Measurements from ENCODE around the gene TMEM184B. TPM values are rescaled to one million over a fixed set of nuclear protein-coding genes. Genes with fewer than 3 reads are reported as not detected.

TMEM184B gene
- total RNA-seq, 1 donor from 2014 or later = 81.0 TPM

DNA sequence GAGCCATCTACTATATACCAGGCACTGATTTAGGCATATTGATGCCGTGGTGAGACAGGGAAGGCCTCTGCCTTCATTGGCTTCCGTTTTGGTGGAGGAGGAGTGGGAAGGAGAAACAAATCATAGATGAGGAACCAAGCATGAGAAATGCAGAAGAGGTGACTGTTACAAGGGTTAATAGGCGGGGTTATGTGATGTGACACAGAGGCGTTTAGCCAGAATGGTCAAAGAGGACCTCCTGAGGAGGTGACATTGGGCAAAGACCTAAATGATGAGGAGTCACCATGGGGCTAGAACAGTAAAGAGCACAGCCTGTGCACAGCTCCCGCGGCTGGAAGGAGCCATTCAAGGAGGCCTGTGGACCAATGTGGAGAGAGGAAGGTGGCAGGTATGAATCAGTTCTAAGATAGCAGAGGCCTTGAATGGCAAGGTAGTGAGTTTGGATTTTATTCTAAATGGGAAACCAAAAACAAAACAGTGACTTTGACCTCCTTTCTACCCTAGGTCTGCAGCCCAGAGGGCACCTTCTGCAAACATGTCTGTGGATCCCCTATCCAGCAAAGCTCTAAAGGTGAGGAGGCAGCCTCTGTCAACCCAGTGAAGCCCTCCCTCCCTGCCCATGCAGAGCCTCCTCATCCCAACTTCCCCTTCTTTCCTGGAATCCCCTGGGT, 59.4 kb downstream of the TMEM184B start:
- peak overlapping the region; percentile 75 for H3K4me3 Mint-ChIP-seq (ENCODE audit: unreplicated experiment)
- peaks cover 15% of the 10 kb centered on the region for H3K4me1 Mint-ChIP-seq (ENCODE audit: low read depth, unreplicated experiment)
- H3K27me3 Mint-ChIP-seq (ENCODE audit: unreplicated experiment) = peaks cover 10% of the 10 kb centered on the region
- H3K36me3 Mint-ChIP-seq (ENCODE audit: unreplicated experiment) = peaks cover 4% of the 10 kb centered on the region
- no peak for DNase-seq
- no peak overlapping the region for H3K27ac Mint-ChIP-seq (ENCODE audit: unreplicated experiment)
- TF ChIP-seq, protein P1, sequence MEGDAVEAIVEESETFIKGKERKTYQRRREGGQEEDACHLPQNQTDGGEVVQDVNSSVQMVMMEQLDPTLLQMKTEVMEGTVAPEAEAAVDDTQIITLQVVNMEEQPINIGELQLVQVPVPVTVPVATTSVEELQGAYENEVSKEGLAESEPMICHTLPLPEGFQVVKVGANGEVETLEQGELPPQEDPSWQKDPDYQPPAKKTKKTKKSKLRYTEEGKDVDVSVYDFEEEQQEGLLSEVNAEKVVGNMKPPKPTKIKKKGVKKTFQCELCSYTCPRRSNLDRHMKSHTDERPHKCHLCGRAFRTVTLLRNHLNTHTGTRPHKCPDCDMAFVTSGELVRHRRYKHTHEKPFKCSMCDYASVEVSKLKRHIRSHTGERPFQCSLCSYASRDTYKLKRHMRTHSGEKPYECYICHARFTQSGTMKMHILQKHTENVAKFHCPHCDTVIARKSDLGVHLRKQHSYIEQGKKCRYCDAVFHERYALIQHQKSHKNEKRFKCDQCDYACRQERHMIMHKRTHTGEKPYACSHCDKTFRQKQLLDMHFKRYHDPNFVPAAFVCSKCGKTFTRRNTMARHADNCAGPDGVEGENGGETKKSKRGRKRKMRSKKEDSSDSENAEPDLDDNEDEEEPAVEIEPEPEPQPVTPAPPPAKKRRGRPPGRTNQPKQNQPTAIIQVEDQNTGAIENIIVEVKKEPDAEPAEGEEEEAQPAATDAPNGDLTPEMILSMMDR (IDR thresholded peaks at IDR 0.05; ENCODE audit: partially characterized antibody, unreplicated experiment) = no peak
- peaks cover 15% of the 10 kb centered on the region for H3K9me3 Mint-ChIP-seq (ENCODE audit: unreplicated experiment)

GRCh38 chr22:38212442-38212841, 60.4 kb downstream of the TMEM184B start:
- TF ChIP-seq, protein P1 (IDR thresholded peaks at IDR 0.05; ENCODE audit: partially characterized antibody, unreplicated experiment) = no peak
- Mint-ChIP-seq H3K36me3 (ENCODE audit: unreplicated experiment) (peaks cover 4% of the 10 kb centered on the region), H3K27me3 (ENCODE audit: unreplicated experiment) (peaks cover 10% of the 10 kb centered on the region), H3K4me3 (ENCODE audit: unreplicated experiment) (peak overlapping the region; percentile 38), H3K27ac (ENCODE audit: unreplicated experiment) (no peak overlapping the region), H3K4me1 (ENCODE audit: low read depth, unreplicated experiment) (peaks cover 9% of the 10 kb centered on the region), H3K9me3 (ENCODE audit: unreplicated experiment) (peaks cover 15% of the 10 kb centered on the region)
- DNase-seq = no peak

DNA sequence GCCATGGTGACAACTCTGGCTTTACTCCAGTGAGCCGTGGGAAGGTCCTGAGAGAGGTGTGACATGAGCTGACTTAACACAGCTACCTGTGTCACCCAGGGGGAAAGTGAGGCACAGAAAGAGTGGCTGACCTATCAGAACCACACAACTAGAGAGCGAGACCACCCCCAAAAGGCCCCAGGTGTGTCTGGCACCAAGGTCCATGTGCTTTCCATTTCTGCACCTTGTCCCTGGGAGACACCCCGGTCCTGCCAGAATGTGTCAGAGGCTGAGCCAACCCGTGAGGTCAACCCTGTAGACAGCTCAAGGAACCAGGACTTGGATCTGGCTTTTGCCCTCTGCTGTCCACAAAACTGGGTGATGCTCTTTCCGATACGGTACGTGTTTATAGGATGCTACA, 61.3 kb downstream of the TMEM184B start:
- H3K36me3 Mint-ChIP-seq (ENCODE audit: unreplicated experiment) = peaks cover 4% of the 10 kb centered on the region
- H3K27me3 Mint-ChIP-seq (ENCODE audit: unreplicated experiment) = peaks cover 10% of the 10 kb centered on the region
- DNase-seq = no peak
- TF ChIP-seq, protein P1 (IDR thresholded peaks at IDR 0.05; ENCODE audit: partially characterized antibody, unreplicated experiment) = no peak
- peaks cover 9% of the 10 kb centered on the region for H3K4me1 Mint-ChIP-seq (ENCODE audit: low read depth, unreplicated experiment)
- H3K4me3 Mint-ChIP-seq (ENCODE audit: unreplicated experiment) = no peak overlapping the region
- H3K27ac Mint-ChIP-seq (ENCODE audit: unreplicated experiment) = no peak overlapping the region
- peaks cover 14% of the 10 kb centered on the region for H3K9me3 Mint-ChIP-seq (ENCODE audit: unreplicated experiment)

- no peak for DNase-seq
- no peaks in the 10 kb centered on the region for H3K36me3 Mint-ChIP-seq (ENCODE audit: unreplicated experiment)
- peaks cover 5% of the 10 kb centered on the region for H3K9me3 Mint-ChIP-seq (ENCODE audit: unreplicated experiment)
- H3K27me3 Mint-ChIP-seq (ENCODE audit: unreplicated experiment) = peaks cover 8% of the 10 kb centered on the region
- H3K4me1 Mint-ChIP-seq (ENCODE audit: low read depth, unreplicated experiment) = peaks cover 2% of the 10 kb centered on the region
- H3K4me3 Mint-ChIP-seq (ENCODE audit: unreplicated experiment) = no peak overlapping the region
- TF ChIP-seq, protein P1 (IDR thresholded peaks at IDR 0.05; ENCODE audit: partially characterized antibody, unreplicated experiment) = no peak
- no peak overlapping the region for H3K27ac Mint-ChIP-seq (ENCODE audit: unreplicated experiment)
Observed at GRCh38 chr22:38208551-38208968, 64.2 kb downstream of the TMEM184B start.

DNA sequence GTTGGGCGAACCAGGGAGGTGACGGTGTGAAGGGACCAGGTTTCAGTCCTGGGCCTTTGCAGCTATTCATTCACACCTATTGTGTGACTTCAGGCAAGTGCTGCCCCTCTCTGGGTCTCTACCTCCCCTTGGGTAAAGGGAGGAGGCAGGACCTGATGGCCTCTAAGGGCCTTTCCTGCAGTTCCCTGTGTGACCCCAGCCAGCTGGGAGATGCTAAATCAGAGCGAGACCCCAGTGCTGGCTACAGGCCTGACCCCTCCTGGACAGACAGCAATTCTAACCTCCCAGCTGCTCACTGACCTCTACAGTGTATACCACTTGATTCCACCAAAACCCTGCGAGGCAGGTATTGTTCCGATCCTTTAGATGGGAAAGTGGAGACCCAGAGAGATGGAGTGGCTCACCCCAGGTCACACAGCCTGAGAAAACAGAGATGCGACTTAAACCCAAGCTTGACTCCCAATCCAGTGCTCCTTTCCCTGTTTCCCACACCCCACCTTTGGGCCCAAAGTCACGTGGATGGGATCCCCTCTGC, 64.8 kb downstream of the TMEM184B start:
- Mint-ChIP-seq H3K9me3 (ENCODE audit: unreplicated experiment) (no peaks in the 10 kb centered on the region), H3K27me3 (ENCODE audit: unreplicated experiment) (peaks cover 7% of the 10 kb centered on the region), H3K4me3 (ENCODE audit: unreplicated experiment) (no peak overlapping the region), H3K36me3 (ENCODE audit: unreplicated experiment) (no peaks in the 10 kb centered on the region), H3K4me1 (ENCODE audit: low read depth, unreplicated experiment) (peaks cover 2% of the 10 kb centered on the region), H3K27ac (ENCODE audit: unreplicated experiment) (no peak overlapping the region)
- TF ChIP-seq, protein P1 (IDR thresholded peaks at IDR 0.05; ENCODE audit: partially characterized antibody, unreplicated experiment) = no peak
- DNase-seq = no peak

Data from glutamatergic neuron (in vitro differentiated cells).